Epidermal melanocyte (primary cell): Measurements from ENCODE around the gene GLUD1.
"Not testable (repeated sequence)": the region's sequence is repeated elsewhere in the genome, so short reads cannot be mapped to it uniquely, and the experiment has no call there.

Experiments used
- DNase-seq: peaks from one replicate; pipeline ENCODE4 v3.0.0; 2011; ENCODE audit warnings: low spot score; ENCODE audit not compliant: insufficient read length

Gene GLUD1

DNA sequence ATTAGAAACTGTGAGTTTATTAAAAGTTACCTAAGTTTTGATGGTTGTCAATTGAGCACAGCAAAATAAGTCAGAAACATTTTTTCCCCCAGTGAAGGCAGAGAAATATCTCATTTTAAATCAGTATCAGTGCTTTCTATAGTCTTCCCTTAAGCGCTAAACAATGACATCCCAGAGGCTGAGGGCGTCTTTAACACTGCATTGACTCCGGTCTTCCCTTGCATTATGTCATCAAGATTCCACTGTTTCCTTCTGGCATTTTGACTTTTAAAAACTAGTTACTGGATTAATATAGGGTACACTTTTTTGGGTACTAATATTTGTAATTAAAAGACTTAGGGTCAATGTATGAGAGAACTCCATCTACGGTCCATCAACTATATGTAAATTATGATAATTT lies 3.9 kb downstream of the GLUD1 start:
- DNase-seq, result no peak

DNA sequence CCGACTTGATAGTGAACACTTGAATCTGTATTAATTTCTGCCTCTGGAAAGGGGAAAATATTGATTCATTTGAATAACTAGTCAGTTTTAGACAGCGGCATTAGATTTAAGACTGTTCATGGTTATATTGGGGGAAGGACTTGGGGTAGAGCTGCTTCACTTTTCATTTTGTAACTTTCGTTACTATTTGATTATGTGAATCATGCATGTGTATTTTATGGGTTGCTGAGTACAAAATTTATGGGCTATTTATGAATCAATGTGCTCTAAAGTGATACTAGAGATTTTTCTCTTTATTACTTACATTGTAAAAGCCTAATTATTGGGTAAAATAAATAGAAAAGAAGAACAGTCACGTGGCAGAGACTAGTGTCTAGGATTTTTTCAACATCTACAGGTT lies 4.9 kb downstream of the GLUD1 start:
- DNase-seq, result no peak

- DNase-seq, result no peak
Measured at GRCh38 chr10:87085537-87085936, 9.1 kb downstream of the GLUD1 start.

DNA sequence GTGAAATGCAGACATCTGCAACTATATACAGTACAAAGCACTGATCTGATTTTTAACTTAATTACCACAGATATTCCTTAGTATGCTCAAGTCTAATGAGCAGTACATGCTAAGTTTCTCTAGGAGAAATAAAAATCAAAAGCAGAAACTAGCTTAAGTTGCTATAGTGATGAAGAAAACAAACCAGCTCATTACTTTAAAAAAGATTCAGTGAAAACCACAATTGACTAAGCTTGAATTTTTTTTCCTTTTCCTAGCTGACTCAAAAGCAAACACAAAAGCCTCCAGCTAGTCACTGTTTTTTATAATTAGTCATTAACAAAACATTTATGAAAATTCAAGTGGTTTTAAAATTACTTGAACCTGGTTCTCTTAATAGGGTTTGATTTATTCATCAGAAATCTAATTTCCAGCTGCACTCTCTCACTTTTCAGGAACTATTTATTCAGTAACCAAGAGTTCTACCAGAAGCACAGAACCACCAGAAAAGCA lies 10.3 kb downstream of the GLUD1 start:
- DNase-seq, result not testable (repeated sequence)

GRCh38 chr10:87083576-87084290 lies 10.9 kb downstream of the GLUD1 start:
- not testable (repeated sequence) for DNase-seq

DNA sequence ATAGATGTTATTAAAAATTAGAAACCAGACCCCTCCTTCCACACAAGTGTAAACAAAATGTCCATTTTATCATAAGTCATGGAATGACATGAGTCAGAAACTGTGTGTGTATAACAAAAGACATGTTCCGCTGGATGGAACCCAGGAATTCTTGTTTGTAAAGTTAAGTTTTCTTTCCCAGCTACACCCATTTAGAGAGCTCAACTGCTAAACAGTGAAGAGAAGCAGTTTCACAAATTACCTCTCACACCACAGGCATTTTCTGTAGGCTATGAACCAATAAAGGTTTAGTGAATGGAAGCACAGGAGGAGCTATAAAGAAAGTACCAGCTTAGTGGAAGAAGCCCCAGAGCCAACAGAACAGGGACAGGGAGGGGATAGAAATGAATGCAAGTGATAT lies 12.4 kb downstream of the GLUD1 start:
- not testable (repeated sequence) for DNase-seq

- DNase-seq, result not testable (repeated sequence)
Measured at GRCh38 chr10:87081574-87081973, 13.1 kb downstream of the GLUD1 start.

- DNase-seq, result not testable (repeated sequence)
Measured at GRCh38 chr10:87080621-87081020, 14.0 kb downstream of the GLUD1 start.

DNA sequence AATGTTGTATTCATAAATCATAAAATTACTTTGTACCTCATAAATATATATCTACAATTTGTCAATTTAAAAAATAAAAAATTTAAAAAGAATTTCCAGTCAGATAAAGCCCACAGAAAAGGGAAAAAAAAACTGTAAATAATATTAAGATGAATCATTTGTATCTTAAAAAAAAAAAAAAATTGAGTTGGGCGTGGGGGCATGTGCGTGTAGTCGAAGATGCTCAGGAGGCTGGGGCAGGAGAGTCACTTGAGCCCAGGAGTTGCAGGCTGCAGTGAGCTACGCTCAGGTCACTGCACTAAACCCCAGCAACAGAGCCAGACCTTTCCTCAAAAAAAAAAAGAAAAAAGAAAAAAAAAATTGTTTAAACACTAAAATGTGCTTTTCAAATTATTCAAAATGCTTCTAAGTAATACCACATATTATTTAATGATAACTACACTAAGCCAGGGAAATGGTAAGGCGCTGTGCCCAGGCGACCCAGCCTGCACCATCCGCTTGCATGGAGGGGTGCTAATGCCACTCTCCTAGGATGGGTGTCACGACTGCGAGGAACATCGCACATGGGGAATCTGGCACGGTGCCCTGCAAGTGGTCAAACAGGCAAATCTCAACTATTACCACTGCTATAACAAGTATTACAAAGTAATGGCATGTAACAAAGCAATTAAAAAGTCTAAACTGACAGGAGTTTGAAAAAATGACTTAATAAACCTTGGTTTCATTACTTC lies 15.4 kb downstream of the GLUD1 start:
- no peak for DNase-seq

- DNase-seq, result not testable (repeated sequence)
Measured at GRCh38 chr10:87076421-87076820, 18.2 kb downstream of the GLUD1 start.

DNA sequence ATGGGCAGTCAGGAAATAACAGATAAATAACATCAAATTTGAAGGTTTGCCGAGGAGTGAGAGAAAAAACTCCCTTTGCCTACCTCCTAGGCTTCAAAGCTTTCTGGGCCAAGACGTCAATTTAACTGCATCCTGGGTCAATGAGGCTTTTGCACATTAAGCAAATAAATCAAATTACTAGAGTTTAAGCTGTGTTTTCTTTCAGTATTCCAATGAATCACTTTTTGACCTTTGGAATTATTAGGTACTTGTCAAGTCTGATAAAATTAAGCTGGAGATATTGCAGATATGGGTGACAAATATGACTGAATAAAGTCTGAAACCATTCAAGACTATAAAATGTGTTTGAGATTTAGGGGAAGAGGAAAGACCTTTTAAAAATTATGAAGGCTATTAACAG lies 22.2 kb downstream of the GLUD1 start:
- DNase-seq, result no peak

DNA sequence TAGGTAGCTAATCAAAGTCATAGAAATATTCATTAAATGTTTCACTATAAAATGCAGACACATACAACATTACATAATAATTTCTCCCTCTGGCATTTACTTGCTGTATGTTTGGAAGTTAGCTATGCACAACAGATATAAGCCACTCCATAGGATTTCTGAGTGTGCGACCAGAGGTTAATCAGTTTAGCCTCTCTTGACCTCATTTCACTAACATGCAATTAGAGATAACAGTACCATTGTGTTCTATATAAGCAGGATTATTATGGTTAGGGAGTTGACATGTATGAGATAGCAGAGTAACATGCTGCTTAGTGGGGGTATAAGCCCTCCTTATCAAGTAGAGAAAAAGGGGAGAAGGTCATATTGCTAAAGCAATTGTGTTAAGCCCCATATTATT lies 26.4 kb downstream of the GLUD1 start:
- DNase-seq, result no peak

DNA sequence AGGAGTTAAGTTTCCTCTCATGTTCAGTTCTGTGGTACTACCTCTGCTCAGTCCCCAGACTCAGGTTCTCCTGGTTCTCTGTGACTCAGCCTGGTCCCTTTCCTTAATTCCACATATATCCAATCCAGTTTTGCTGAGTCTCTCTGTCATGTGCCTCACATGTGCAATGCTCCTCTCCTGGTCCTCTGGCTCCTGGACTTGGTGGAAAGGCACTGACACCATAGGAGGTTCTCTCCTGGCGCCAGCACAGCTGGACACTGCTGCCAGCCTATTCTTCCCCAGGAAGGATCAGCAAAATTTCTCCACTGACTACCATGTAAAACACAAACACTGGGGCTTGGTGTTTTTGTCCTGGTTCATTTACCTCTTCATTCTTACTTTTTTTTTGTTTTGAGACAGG lies 27.8 kb downstream of the GLUD1 start:
- DNase-seq, result no peak

- no peak for DNase-seq
Measured at GRCh38 chr10:87066178-87066577, 28.5 kb downstream of the GLUD1 start.

DNA sequence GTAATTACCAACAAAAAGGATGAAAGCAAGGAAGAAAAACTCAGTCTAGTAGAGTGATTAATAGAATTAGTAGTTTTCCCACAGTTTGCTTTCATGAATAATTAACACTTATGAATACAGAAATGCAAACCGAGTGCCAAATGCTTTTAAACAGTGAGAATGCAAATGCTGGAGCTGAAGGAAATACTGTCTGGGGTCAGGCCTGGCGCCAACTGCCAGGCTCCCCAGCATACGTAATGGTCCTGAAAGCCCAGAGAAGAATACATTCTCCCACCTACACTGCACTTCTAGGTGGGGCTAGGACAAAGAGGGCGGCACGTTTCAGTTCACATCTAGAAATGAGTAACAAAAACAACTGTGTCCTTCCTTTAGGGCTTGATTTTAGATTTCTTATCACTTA lies 30.0 kb downstream of the GLUD1 start:
- no peak for DNase-seq

DNA sequence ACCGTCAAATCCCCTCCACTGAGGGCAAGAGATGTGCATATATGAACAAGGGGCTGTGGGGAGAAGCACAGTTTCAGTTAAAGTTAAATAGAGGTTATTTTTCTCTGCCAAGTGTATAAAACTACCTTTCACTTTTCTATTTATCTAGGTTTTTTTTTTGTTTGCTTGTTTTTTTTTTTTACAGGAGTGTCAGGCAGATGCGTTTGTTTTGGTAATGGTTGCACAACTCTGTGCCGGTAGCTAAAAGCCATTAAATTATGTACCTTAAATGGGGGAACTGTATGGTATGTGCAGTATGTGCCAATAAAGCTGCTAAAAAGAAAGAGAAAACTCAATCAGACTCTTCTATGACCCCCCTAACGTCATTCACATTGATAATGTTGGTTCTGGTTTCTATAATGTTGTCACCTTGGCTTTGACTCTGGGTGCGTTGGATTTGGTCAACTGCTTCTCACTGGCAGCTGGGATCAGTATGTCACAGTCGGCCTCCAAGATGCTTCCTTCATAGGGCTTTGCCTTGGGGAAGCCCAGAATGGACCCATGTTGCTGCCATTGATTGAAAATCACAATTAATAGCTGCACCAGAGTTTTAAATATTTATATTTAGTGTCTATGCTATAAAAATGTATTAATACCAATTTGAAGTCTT lies 34.2 kb downstream of the GLUD1 start:
- DNase-seq, result no peak

GRCh38 chr10:87059401-87059800 lies 35.2 kb downstream of the GLUD1 start:
- no peak for DNase-seq

- no peak for DNase-seq
Measured at GRCh38 chr10:87058171-87058570, 36.5 kb downstream of the GLUD1 start.

- DNase-seq, result no peak
Measured at GRCh38 chr10:87054373-87055295, 40.0 kb downstream of the GLUD1 start.

DNA sequence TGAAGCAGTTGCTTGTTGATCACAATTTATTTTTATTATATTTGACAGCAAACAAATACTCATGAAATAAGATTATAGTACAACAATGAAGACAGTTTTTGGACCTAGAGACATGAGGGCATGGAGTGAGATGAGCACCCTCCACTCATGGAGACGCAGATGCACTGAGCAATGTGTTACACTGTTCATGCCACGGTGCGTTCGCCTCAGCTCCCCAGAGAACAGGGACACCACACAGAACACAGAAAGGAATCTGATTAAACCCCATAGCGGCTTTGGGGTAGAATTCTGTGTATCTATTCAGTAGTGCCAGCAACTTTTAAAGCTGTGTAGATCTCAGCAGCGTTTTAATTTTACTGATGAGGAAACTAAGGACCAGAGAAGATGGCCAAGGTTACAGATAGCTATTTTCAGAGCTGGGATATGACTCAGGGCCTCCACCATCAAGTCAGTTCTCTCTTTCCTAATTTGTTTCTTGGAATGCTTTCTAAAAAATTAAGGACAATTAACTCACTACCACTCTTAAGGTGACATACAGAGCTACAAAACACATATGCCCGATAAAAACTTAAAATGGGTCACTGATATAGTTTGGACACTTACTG lies 41.0 kb downstream of the GLUD1 start:
- no peak for DNase-seq

- peak; percentile 23 for DNase-seq
Measured at GRCh38 chr10:87053111-87053510, 41.5 kb downstream of the GLUD1 start.
